Measurements from ENCODE around the gene PHACTR3. TPM values are rescaled to one million over a fixed set of nuclear protein-coding genes. Genes with fewer than 3 reads are reported as not detected.
"Not testable (repeated sequence)": the region's sequence is repeated elsewhere in the genome, so short reads cannot be mapped to it uniquely, and the experiment has no call there.

Gene PHACTR3
- total RNA-seq = 10 to 100 TPM in 2 of 4 donors, 1 to 10 TPM in 2; 5.4 to 15.9 (median 10.0) TPM

GRCh38 chr20:59603781-59604541 lies at the start of gene PHACTR3:
TSS of gene PHACTR3 (plus strand) at chr20:59604540. CDS start at chr20:59605015, 475 bp downstream.
- Histone ChIP-seq H3K4me1 (peaks cover 0 to 15% (median 3%) of the 10 kb centered on the region in 4 donors), H3K9me3 (no peaks in the 10 kb centered on the region), H3K4me3 (peak within 1 kb of the TSS in 2 of 4 donors; percentile 21 to 22), H3K27ac (no peak within 1 kb of the TSS), H3K36me3 (no peaks in the 10 kb centered on the region), H3K27me3 (peaks cover 0 to 89% of the 10 kb centered on the region in 2 donors)
- TF ChIP-seq EP300 (IDR thresholded peaks at IDR 0.05) (no peak), CTCF (IDR thresholded peaks at IDR 0.05) (no peak), POLR2A (IDR thresholded peaks at IDR 0.05) (no peak)
- 7 to 16% methylated on average over 17 to 30 of the region's 40 CpGs for WGBS, 2 donors
- no peak for DNase-seq (ENCODE audit: low spot score in 2 of 2)

- H3K27me3 ChIP-seq; H3K27ac ChIP-seq; DNase-seq (ENCODE audit: low spot score in 2 of 2); H3K4me3 ChIP-seq; H3K4me1 ChIP-seq; H3K9me3 ChIP-seq; H3K36me3 ChIP-seq: not testable (repeated sequence)
- 85 to 90% methylated on average over 24 to 26 of the region's 26 CpGs for WGBS, 2 donors
Measured at GRCh38 chr20:59557733-59558529, 46.4 kb upstream of the PHACTR3 start.

DNA sequence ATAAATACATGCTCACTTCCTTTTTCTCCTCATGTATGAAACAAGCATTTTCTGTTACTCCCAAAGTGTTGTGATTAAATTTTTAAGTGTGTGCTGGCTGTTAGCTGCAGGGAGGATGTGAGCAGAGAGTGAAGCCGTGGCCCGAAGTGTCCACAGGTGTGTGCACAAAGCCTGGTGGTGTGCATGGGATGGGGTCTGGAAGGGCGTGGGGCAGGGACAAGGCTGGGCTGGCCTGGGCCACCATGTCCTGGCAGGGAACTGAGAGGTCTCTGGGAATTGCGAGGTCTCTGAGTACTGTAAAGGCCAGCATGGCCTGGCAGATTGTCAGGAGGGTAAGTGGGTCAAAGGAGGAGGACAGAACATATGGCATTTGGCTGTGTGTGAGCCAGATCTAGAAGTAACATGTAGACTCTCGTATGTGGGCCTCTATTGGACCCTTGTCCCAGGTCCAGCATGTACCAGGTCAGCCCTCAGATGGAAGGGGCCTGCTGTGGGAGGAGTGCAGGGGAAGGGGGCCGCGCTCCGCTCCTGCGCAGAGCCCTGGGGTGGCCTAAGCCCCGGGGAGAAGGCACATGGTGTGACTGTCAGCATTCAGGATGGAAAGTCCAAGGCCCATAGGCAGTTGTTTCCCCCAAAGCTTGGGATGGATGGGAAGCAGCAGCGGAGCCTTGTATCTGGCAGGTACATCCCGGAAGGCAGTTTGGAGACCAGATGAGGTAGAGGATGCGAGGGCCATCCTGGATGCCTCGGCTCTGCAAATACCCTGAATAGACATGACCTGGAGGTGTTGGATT lies 45.1 kb upstream of the PHACTR3 start:
- no peak for TF ChIP-seq EP300 (IDR thresholded peaks at IDR 0.05)
- no peak for TF ChIP-seq CTCF (IDR thresholded peaks at IDR 0.05)
- no peak for TF ChIP-seq POLR2A (IDR thresholded peaks at IDR 0.05)
- 80 to 92% methylated on average over 14 of the region's 14 CpGs for WGBS, 2 donors
- no peak for DNase-seq (ENCODE audit: low spot score in 2 of 2)

DNA sequence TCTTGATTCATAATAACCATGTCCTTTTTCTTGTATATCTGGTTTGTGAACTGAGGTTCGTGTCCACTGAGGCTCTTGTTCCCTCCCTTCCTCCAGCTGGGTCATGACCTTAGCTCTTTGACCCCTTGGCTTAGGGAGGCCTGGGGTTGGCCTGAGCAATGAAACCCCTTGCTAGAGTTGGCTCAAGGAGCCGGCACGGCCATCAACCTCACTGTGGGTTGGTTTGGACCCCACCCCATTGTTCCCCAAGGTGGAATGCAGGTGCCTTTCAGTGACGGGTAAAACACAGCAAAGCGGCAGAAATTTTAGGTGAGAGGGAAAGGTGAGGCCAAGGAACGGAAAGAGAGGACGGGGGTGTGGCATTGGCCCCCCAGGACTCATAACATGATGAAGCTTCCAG lies 44.5 kb upstream of the PHACTR3 start:
- H3K4me3 ChIP-seq = no peak overlapping the region
- DNase-seq (ENCODE audit: low spot score in 2 of 2) = no peak
- no peak for TF ChIP-seq POLR2A (IDR thresholded peaks at IDR 0.05)
- no peak for TF ChIP-seq EP300 (IDR thresholded peaks at IDR 0.05)
- no peak for TF ChIP-seq CTCF (IDR thresholded peaks at IDR 0.05)
- no peak overlapping the region for H3K27ac ChIP-seq
- 72 to 78% methylated on average over 7 of the region's 7 CpGs for WGBS, 2 donors
- no peaks in the 10 kb centered on the region for H3K9me3 ChIP-seq
- H3K36me3 ChIP-seq = no peaks in the 10 kb centered on the region
- H3K27me3 ChIP-seq = no peaks in the 10 kb centered on the region
- no peaks in the 10 kb centered on the region for H3K4me1 ChIP-seq

More for the DNA sequence above, 45.1 kb upstream of the PHACTR3 start:
- Histone ChIP-seq H3K4me3 (no peak overlapping the region), H3K4me1 (no peaks in the 10 kb centered on the region), H3K9me3 (no peaks in the 10 kb centered on the region), H3K27ac (no peak overlapping the region), H3K27me3 (no peaks in the 10 kb centered on the region), H3K36me3 (no peaks in the 10 kb centered on the region)

DNA sequence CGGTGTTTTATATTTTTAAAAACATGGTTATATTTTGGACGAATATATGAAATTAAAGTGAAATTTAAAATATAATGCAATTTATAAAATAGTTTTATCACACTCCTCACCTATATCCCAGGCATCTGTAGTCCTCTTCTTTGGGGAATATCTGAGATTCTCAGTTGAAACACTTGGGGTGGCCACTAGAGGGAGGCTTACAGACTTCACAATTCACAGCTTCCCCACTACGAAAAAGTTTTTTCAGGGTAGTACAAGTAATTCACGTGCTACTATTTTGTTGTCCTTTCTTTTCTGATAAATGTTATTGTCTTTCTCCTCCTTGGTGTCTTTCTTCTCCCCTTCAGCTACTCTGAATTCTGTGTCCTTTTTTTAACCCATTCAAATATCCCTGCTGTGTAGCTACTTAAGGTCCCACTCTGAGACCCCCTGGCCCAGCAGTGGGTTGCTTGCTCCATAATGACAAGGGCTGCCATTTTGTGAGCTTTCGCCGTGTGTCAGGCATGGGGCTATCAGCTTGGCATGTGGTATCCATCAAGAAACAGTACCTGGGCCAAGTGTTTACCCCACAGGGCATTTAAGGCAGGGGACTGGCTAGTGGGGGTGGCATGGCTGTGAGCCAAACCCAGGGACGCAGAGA lies 43.6 kb upstream of the PHACTR3 start:
- Histone ChIP-seq H3K4me3 (no peak overlapping the region), H3K27ac (no peak overlapping the region), H3K4me1 (no peaks in the 10 kb centered on the region), H3K36me3 (no peaks in the 10 kb centered on the region), H3K9me3 (no peaks in the 10 kb centered on the region), H3K27me3 (no peaks in the 10 kb centered on the region)
- 38% methylated on average over 7 of the region's 7 CpGs for WGBS, 2 donors
- DNase-seq (ENCODE audit: low spot score in 2 of 2) = no peak
- TF ChIP-seq POLR2A (IDR thresholded peaks at IDR 0.05) (no peak), EP300 (IDR thresholded peaks at IDR 0.05) (no peak), CTCF (IDR thresholded peaks at IDR 0.05) (peak in 1 of 5 experiments; percentile 32)

All from tibial nerve (tissue), 4 donors.